SK-N-SH (cell line): ENCODE results near the gene ANKRD52. TPM values are rescaled to one million over a fixed set of nuclear protein-coding genes. Genes with fewer than 3 reads are reported as not detected.

ENCODE experiments used
- CTCF ChIA-PET: fragments of 300-600, 350-600 bp; formaldehyde crosslinking; extraction: SDS; loops from one replicate; lab custom pipeline; 2021; lab: Yijun Ruan, JAX
- POLR2A ChIA-PET: fragments of 350-600 bp; sonication (Branson Sonifier 250); formaldehyde crosslinking; extraction: SDS; loops from one replicate; lab custom pipeline; 2020; ENCODE audit warnings: antibody characterized with exemption, inconsistent platforms; lab: Yijun Ruan, JAX
- DNase-seq: peaks from one replicate; pipeline ENCODE4 v3.0.0; 2012
- H2AFZ ChIP-seq: fragments of 200-600 bp; sonication (generic); 2 replicates; pipeline ENCODE4 v1.8.1; 2016; ENCODE audit warnings: antibody characterized with exemption, mild to moderate bottlenecking, low read depth
- H3F3A ChIP-seq: fragments of 200-600 bp; sonication (generic); replicated peaks from 2 replicates; pipeline ENCODE3; 2016; ENCODE audit warnings: antibody characterized with exemption, mild to moderate bottlenecking; ENCODE audit not compliant: insufficient read depth
- H3K27ac ChIP-seq, 2 experiments: fragments of 200-500 bp in 1 of 2; fragments of 200-600 bp in 1 of 2; sonication (Bioruptor generic) in 1 of 2; sonication (generic), shearing (Covaris generic) in 1 of 2; 2 replicates each; pipeline versions ENCODE4 v1.5.1 to v1.6.1; 2014 to 2016; ENCODE audit warnings: low read depth in 2 of 2, inconsistent platforms in 1 of 2, low read length in 1 of 2, mild to moderate bottlenecking in 1 of 2, mixed read lengths in 1 of 2
- H3K27me3 ChIP-seq: fragments of 200-600 bp; sonication (generic), shearing (Covaris generic); 2 replicates; pipeline ENCODE4 v1.6.1; 2016; ENCODE audit warnings: mixed run types; ENCODE audit not compliant: insufficient read depth
- H3K36me3 ChIP-seq, 2 experiments: fragments of 200-500 bp in 1 of 2; fragments of 200-600 bp in 1 of 2; sonication (Bioruptor generic) in 1 of 2; sonication (generic) in 1 of 2; replicated peaks in 1 of 2; 2 replicates each; pipeline versions ENCODE3 to v1.5.1; 2014 to 2016; ENCODE audit warnings: low read length in 1 of 2, mild to moderate bottlenecking in 1 of 2; ENCODE audit not compliant: insufficient read depth in 2 of 2, control insufficient read depth in 1 of 2
- H3K4me1 ChIP-seq, 2 experiments: fragments of 200-500 bp in 1 of 2; fragments of 200-600 bp in 1 of 2; sonication (Bioruptor generic) in 1 of 2; sonication (generic), shearing (Covaris generic) in 1 of 2; 2 replicates each; pipeline versions ENCODE4 v1.5.1 to v1.6.1; 2014 to 2016; ENCODE audit warnings: low read depth in 1 of 2, low read length in 1 of 2, mixed run types in 1 of 2; ENCODE audit not compliant: insufficient read depth in 2 of 2, control insufficient read depth in 1 of 2
- H3K4me2 ChIP-seq: fragments of 200-600 bp; sonication (generic), shearing (Covaris generic); 2 replicates; pipeline ENCODE4 v1.6.1; 2017; ENCODE audit warnings: mixed run types
- H3K4me3 ChIP-seq, 2 experiments: fragments of 200-500 bp in 1 of 2; fragments of 200-600 bp in 1 of 2; sonication (Bioruptor generic) in 1 of 2; sonication (generic), shearing (Covaris generic) in 1 of 2; 2 replicates each; pipeline versions ENCODE4 v1.5.1 to v1.8.1; 2014 to 2016; ENCODE audit warnings: low read depth in 2 of 2, inconsistent platforms in 1 of 2, low read length in 1 of 2, mild to moderate bottlenecking in 1 of 2, mixed read lengths in 1 of 2, moderate library complexity in 1 of 2
- H3K79me2 ChIP-seq: fragments of 200-600 bp; sonication (generic); 2 replicates; pipeline ENCODE4 v1.8.1; 2017; ENCODE audit warnings: mild to moderate bottlenecking; ENCODE audit not compliant: insufficient read depth
- H3K9ac ChIP-seq: fragments of 200-600 bp; sonication (generic); 2 replicates; pipeline ENCODE4 v1.6.1; 2017; ENCODE audit warnings: mixed run types
- H3K9me2 ChIP-seq: fragments of 200-600 bp; sonication (generic); 2 replicates; pipeline ENCODE4 v1.6.1; 2017; ENCODE audit warnings: mixed run types
- H3K9me3 ChIP-seq: fragments of 200-600 bp; sonication (generic); 2 replicates; pipeline ENCODE4 v1.6.1; 2017; ENCODE audit warnings: mixed run types, mild to moderate bottlenecking, moderate library complexity
- H4K20me1 ChIP-seq: fragments of 200-600 bp; sonication (generic); 2 replicates; pipeline ENCODE4 v1.6.1; 2017; ENCODE audit warnings: mild to moderate bottlenecking, mixed run types; ENCODE audit not compliant: insufficient read depth
- CHD2 ChIP-seq: fragments of 150-350 bp; IDR thresholded peaks from 2 replicates; pipeline ENCODE4 v1.6.1; 2018; ENCODE audit warnings: low read length; ENCODE audit not compliant: partially characterized antibody
- CTCF ChIP-seq: fragments of 200-600 bp; sonication (generic); IDR thresholded peaks from 2 replicates; pipeline ENCODE4 v1.6.1; 2017; ENCODE audit warnings: antibody characterized with exemption, mild to moderate bottlenecking, moderate library complexity
- EP300 ChIP-seq, 2 experiments: IDR thresholded peaks; 2 replicates each; pipeline versions ENCODE4 v1.4.0 to v1.6.1; 2012; ENCODE audit warnings: borderline replicate concordance in 1 of 2, low read depth in 1 of 2, low read length in 1 of 2
- FOSL2 ChIP-seq: IDR thresholded peaks from 2 replicates; pipeline ENCODE4 v1.4.0; 2012; ENCODE audit warnings: low read depth, mild to moderate bottlenecking, moderate library complexity, borderline replicate concordance
- FOXM1 ChIP-seq: IDR thresholded peaks from 2 replicates; pipeline ENCODE4 v1.4.0; 2012; ENCODE audit warnings: low read depth, mild to moderate bottlenecking
- GATA2 ChIP-seq: sonication (generic); formaldehyde crosslinking; IDR thresholded peaks from 2 replicates; pipeline ENCODE4 v1.5.0; 2020; ENCODE audit warnings: mild to moderate bottlenecking, missing genetic modification reagents
- IRF3 ChIP-seq: fragments of 150-350 bp; IDR thresholded peaks from 2 replicates; pipeline ENCODE4 v1.6.1; 2016; ENCODE audit warnings: mild to moderate bottlenecking, low read depth, low read length
- JUND ChIP-seq: IDR thresholded peaks from 2 replicates; pipeline ENCODE4 v1.4.0; 2012
- MEF2A ChIP-seq: IDR thresholded peaks from 2 replicates; pipeline ENCODE4 v1.4.0; 2012; ENCODE audit warnings: low read depth, borderline replicate concordance
- NRF1 ChIP-seq: IDR thresholded peaks from 2 replicates; pipeline ENCODE4 v1.6.1; 2012; ENCODE audit warnings: low read depth, mild to moderate bottlenecking, low read length
- POLR2AphosphoS5 ChIP-seq: IDR thresholded peaks from 2 replicates; pipeline ENCODE4 v1.6.1; 2012; ENCODE audit warnings: low read depth, low read length
- RAD21 ChIP-seq: IDR thresholded peaks from 2 replicates; pipeline ENCODE4 v1.6.1; 2012; ENCODE audit warnings: mild to moderate bottlenecking, low read length
- RCOR1 ChIP-seq: fragments of 150-350 bp; IDR thresholded peaks from 2 replicates; pipeline ENCODE4 v1.6.1; 2017; ENCODE audit warnings: antibody characterized with exemption, low read length
- RFX5 ChIP-seq: IDR thresholded peaks from 2 replicates; pipeline ENCODE4 v1.6.1; 2012; ENCODE audit warnings: mild to moderate bottlenecking, improper control_type of control experiment, low read length
- SIN3A ChIP-seq: IDR thresholded peaks from 2 replicates; pipeline ENCODE4 v1.6.1; 2012; ENCODE audit warnings: low read depth, mild to moderate bottlenecking, low read length, moderate library complexity, borderline replicate concordance
- SMC3 ChIP-seq: IDR thresholded peaks from 2 replicates; pipeline ENCODE4 v1.6.1; 2012; ENCODE audit warnings: low read depth, low read length, improper control_type of control experiment
- TAF1 ChIP-seq: IDR thresholded peaks from 2 replicates; pipeline ENCODE4 v1.6.1; 2012; ENCODE audit warnings: low read depth, mild to moderate bottlenecking, low read length, moderate library complexity, borderline replicate concordance
- TCF12 ChIP-seq: IDR thresholded peaks from 2 replicates; pipeline ENCODE4 v1.4.0; 2012
- TEAD4 ChIP-seq: IDR thresholded peaks from 2 replicates; pipeline ENCODE4 v1.4.0; 2012; ENCODE audit warnings: mild to moderate bottlenecking, borderline replicate concordance; ENCODE audit not compliant: insufficient read depth
- YY1 ChIP-seq: IDR thresholded peaks from 2 replicates; pipeline ENCODE4 v1.4.0; 2012; ENCODE audit warnings: low read depth, mild to moderate bottlenecking
- ZBTB33 ChIP-seq: IDR thresholded peaks from 2 replicates; pipeline ENCODE4 v1.4.0; 2012; ENCODE audit warnings: low read depth, borderline replicate concordance
- WGBS: methylation state at CpG from one replicate; pipeline ENCODE4 v1.1.6; 2017; ENCODE audit warnings: low lambda C conversion rate; 5-methylcytosine and 5-hydroxymethylcytosine counted together
- polyA plus RNA-seq, 3 experiments: library from polyadenylated mRNA; depleted of rRNA; stranded (reverse); fragments of >200 nt; gene quantifications; 2 replicates each; pipeline ENCODE4 v1.2.3, GENCODE V29; 2012
- TF ChIP-seq, protein P1 (sequence below): IDR thresholded peaks from 2 replicates; pipeline ENCODE4 v1.4.0; 2012; ENCODE audit warnings: low read depth
- TF ChIP-seq, protein P2 (sequence below): IDR thresholded peaks from 2 replicates; pipeline ENCODE4; 2012

The ANKRD52 gene
- polyA plus RNA-seq, 1 of the 3 experiments (the other 2 are of a cell fraction) = 23.4 TPM

DNA sequence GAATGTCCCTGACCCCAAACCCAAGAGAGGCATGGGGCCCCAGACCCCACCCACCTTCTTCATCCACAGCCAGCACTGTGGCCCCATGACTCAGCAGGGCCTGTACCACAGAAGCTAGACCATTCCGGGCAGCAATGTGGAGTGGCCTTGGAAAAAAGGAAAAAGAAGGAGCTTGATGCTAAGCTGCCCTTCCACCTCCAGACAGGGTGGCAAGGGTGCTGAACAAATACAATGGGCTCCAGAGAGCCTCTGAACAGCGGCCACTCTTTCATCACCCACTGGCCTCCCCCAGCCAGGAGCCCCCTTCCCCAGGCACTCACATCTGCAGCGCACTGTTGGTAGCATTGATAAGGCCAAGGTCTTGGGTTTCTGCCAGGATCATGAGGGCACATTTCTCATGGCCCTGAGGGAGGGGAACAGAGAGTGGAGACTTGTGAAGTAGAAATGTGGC is 14.4 kb downstream of the ANKRD52 start:
- CTCF ChIA-PET = interaction anchor here (0.7 to 1.7 kb wide), 5 partner anchors 9 to 117 kb away, joined by 3 to 5 read pairs (median 3); partner anchors contain the start of genes ANKRD52 and SMARCC2
- H3K27ac ChIP-seq = peak overlapping the region in 1 of 2 experiments; percentile 14; a peak in 1 of 4 replicates
- no peaks in the 10 kb centered on the region for H3K9me3 ChIP-seq
- WGBS = 60% methylated on average over 3 of the region's 3 CpGs
- H2AFZ ChIP-seq = no peak overlapping the region
- H3K4me2 ChIP-seq = no peak overlapping the region
- H3K79me2 ChIP-seq = peaks cover 7% of the 10 kb centered on the region; the same call in 1 of the 2 replicates
- peaks cover 2% of the 10 kb centered on the region for H3F3A ChIP-seq
- no peak overlapping the region for H3K4me3 ChIP-seq
- H3K36me3 ChIP-seq = peaks cover 36 to 91% of the 10 kb centered on the region in 2 experiments
- no peaks in the 10 kb centered on the region for H3K9me2 ChIP-seq
- no peak overlapping the region for H3K9ac ChIP-seq
- peak; percentile 69 for DNase-seq
- no peaks in the 10 kb centered on the region for H3K4me1 ChIP-seq
- no peaks in the 10 kb centered on the region for H3K27me3 ChIP-seq
- POLR2A ChIA-PET = no interaction called here
- TF ChIP-seq FOXM1 = no peak
- no peak for TF ChIP-seq TAF1
- no peak for TF ChIP-seq RCOR1
- TF ChIP-seq, protein P1, sequence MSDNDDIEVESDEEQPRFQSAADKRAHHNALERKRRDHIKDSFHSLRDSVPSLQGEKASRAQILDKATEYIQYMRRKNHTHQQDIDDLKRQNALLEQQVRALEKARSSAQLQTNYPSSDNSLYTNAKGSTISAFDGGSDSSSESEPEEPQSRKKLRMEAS = no peak
- TF ChIP-seq JUND = no peak
- no peak for TF ChIP-seq RFX5
- no peak for TF ChIP-seq EP300 (IDR thresholded peaks at IDR 0.05; ENCODE audit: borderline replicate concordance in 1 of 2, low read depth in 1 of 2, low read length in 1 of 2)
- TF ChIP-seq CHD2 = no peak
- no peak for TF ChIP-seq GATA2 (CRISPR knock-in tag)
- TF ChIP-seq YY1 = no peak
- no peak for TF ChIP-seq MEF2A
- TF ChIP-seq, all 33 proteins: peak for 0
- peaks cover 13% of the 10 kb centered on the region; the same call in 1 of the 2 replicates for H4K20me1 ChIP-seq

DNA sequence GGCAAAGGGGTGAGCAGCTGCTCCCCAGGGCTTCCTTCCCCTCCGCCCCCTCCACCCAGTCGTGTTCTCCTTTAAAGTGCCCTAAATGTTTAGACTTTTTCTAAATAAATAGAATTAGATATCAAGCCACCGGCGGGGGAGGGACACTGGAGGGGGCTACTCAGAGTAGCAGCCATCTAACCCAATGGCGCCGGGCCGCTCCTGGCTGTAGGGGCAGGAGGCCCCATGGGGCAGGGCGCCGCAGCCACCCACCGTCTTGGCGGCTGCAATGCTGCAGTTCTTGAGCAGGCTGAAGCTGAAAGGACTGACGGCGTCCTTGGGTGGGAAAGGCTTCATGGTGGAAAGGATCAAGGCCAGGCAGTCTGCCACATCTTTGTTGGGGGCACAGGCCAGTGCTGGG is 15.2 kb downstream of the ANKRD52 start:
- no peak for DNase-seq
- no peaks in the 10 kb centered on the region for H3K4me1 ChIP-seq
- H3K79me2 ChIP-seq = peaks cover 7% of the 10 kb centered on the region; the same call in 1 of the 2 replicates
- WGBS = 95% methylated on average over 13 of the region's 13 CpGs
- H3K27me3 ChIP-seq = no peaks in the 10 kb centered on the region
- CTCF ChIA-PET = interaction anchor here (0.6 to 1.9 kb wide), 3 partner anchors 13 to 38 kb away, joined by 3 to 10 read pairs (median 3); partner anchors contain the start of gene ANKRD52
- H4K20me1 ChIP-seq = peaks cover 13% of the 10 kb centered on the region; the same call in 1 of the 2 replicates
- no peak overlapping the region for H2AFZ ChIP-seq
- no peak overlapping the region for H3K4me3 ChIP-seq
- H3K9me2 ChIP-seq = no peaks in the 10 kb centered on the region
- H3F3A ChIP-seq = peaks cover 2% of the 10 kb centered on the region
- H3K9me3 ChIP-seq = no peaks in the 10 kb centered on the region
- POLR2A ChIA-PET = no interaction called here
- H3K4me2 ChIP-seq = no peak overlapping the region
- peaks cover 31 to 86% of the 10 kb centered on the region in 2 experiments for H3K36me3 ChIP-seq
- no peak overlapping the region; a peak in 1 of 4 replicates for H3K27ac ChIP-seq
- no peak overlapping the region for H3K9ac ChIP-seq
- no peak for TF ChIP-seq YY1
- no peak for TF ChIP-seq TEAD4
- TF ChIP-seq POLR2AphosphoS5 = no peak
- no peak for TF ChIP-seq IRF3
- no peak for TF ChIP-seq RFX5
- TF ChIP-seq TAF1 = no peak
- no peak for TF ChIP-seq MEF2A
- TF ChIP-seq SMC3 = no peak
- TF ChIP-seq NRF1 = no peak
- TF ChIP-seq ZBTB33 = no peak
- TF ChIP-seq RAD21 = no peak
- no peak for TF ChIP-seq SIN3A
- no peak for TF ChIP-seq CTCF
- TF ChIP-seq, protein P2, sequence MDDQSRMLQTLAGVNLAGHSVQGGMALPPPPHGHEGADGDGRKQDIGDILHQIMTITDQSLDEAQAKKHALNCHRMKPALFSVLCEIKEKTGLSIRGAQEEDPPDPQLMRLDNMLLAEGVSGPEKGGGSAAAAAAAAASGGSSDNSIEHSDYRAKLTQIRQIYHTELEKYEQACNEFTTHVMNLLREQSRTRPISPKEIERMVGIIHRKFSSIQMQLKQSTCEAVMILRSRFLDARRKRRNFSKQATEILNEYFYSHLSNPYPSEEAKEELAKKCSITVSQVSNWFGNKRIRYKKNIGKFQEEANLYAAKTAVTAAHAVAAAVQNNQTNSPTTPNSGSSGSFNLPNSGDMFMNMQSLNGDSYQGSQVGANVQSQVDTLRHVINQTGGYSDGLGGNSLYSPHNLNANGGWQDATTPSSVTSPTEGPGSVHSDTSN = no peak
- TF ChIP-seq TCF12 = no peak
- no peak for TF ChIP-seq FOSL2
